Measurements from ENCODE around the gene CPTP.

GRCh38 chr1:1328254-1328653 lies 3.7 kb downstream of the CPTP start:
- TF ChIP-seq CTCF (IDR thresholded peaks at IDR 0.05; ENCODE audit: borderline replicate concordance, extremely low read depth, low read length, poor library complexity, severe bottlenecking): no peak
- no peak for TF ChIP-seq EZH2 (IDR thresholded peaks at IDR 0.05; ENCODE audit: borderline replicate concordance, low read depth, low read length, severe bottlenecking)

All from DND-41 (cell line).